SK-MEL-5 (cell line): Measurements from ENCODE around the gene SCN5A. TPM values are rescaled to one million over a fixed set of nuclear protein-coding genes. Genes with fewer than 3 reads are reported as not detected.

Experiments
- DNase-seq: peaks from one replicate; pipeline ENCODE4 v3.0.0-alpha.2; 2016; ENCODE audit warnings: low read depth, low spot score
- in situ Hi-C: cut with HindIII; loops from 2 replicates; pipeline ENCODE4 v1.10.0; 2016; ENCODE audit warnings: low sequenced_read_pairs, high pct_unique_total_duplicates, low pct_unique_long_range_greater_than_20kb
- total RNA-seq: library from RNA; depleted of rRNA; stranded (reverse); fragments of >200 nt; shearing (Covaris generic); gene quantifications from 2 replicates; pipeline ENCODE4 v1.2.3, GENCODE V29; 2014

SCN5A gene
- total RNA-seq, 1 experiment from 2014 or later: 1.0 TPM

DNA sequence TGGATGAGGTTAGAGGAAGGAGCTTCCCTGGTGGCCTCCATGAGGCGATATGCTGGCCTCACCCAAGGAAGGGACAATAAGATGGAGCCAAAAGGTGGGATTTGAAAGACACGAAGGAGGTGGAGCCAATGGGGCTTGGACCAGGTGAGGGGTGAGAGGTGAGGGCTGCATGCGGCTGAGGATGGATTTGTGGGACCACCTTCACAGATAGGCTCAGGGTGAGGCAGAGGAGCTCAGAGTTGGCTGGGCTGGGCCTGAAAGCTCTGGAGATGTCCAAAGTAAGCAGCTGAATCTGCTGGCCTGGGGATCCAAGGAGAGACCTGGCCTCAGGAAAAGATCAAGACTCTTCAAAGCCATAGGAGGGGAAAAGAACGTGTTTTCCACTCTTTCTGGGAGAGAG is 103.5 kb downstream of the SCN5A start:
- DNase-seq: no peak
- in situ Hi-C loops: no loop called here

GRCh38 chr3:38545550-38545949 is 103.9 kb downstream of the SCN5A start:
- in situ Hi-C loops: no loop called here
- no peak for DNase-seq

- in situ Hi-C loops: no loop called here
- DNase-seq: no peak
Observed at GRCh38 chr3:38544926-38545325, 104.6 kb downstream of the SCN5A start.

- in situ Hi-C loops: no loop called here
- DNase-seq: no peak
Observed at GRCh38 chr3:38543586-38543985, 105.9 kb downstream of the SCN5A start.

DNA sequence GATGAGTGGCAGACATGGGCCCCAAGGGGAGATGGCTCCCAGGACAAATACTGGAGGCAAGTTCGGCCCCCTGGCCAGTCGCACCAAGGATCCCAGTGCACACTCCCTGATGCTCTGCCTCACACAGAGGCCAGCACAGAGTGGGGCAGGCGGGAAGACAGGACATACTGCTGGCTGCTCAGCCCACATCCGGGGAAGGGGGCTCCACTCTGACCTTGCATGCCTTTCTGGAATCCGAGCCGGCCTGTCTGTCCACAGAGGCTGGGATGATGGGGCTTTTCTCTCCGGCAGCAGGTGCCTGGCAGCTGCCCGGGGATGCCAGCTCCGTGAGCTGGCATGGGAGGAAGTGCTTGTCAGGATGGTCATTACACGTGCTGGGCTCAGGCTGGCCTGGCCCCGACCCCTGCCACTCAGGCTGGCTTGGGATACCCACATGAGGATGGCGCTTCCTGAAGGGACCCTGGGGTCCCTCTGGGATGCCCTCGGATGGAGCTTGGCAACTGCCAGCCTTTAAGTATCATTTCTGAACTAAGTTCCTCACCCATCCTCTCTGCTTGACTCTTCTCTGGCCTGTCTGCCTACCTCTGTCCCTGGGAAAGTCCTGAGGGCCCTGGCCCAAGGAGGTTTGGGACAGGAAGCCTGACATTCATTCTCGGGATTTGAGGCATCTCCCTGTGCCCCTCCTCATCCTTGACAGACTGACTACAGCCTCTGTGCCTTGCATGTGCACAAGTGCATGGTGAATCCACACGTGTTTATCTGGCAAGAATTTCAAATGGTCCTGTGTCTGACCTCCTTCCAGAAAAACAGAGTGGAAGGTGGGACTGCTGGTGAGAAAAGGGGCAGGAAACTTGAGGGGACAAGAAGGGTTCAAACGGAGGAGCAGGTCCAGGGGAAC is 106.8 kb downstream of the SCN5A start:
- DNase-seq: no peak
- in situ Hi-C loops: no loop called here

GRCh38 chr3:38541806-38542205 is 107.7 kb downstream of the SCN5A start:
- no peak for DNase-seq
- in situ Hi-C loops: no loop called here

DNA sequence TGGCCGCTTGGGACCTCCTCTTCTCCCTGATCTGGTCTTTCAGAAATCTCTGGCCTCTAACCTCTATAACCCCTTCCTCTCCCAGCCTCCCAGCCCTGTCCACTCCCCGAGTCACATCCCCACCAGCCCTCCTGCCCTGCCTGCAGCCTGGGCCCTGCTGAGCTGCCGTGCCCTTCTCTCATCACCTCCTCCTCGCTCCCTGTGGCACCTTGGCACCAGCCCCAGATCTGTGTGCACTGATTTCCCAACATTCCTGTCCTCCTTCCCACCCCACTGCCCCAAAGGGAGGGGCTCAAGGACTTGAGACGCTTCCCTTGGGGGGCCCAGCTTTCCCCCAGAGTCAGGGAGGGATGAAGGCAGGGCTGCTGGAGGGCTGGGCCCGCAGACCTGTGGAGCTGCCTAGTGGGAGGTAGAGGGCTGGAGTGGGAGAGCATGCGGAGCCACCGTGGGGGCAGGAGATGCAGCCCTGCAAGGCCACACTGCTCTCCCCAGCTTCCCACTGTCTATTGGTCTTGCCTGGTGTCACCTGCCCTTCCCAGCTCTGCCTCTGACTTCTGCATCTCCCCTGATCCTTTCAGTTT is 110.6 kb downstream of the SCN5A start:
- in situ Hi-C loops: no loop called here
- no peak for DNase-seq

- DNase-seq: no peak
- in situ Hi-C loops: no loop called here
Observed at GRCh38 chr3:38536671-38537070, 112.8 kb downstream of the SCN5A start.

DNA sequence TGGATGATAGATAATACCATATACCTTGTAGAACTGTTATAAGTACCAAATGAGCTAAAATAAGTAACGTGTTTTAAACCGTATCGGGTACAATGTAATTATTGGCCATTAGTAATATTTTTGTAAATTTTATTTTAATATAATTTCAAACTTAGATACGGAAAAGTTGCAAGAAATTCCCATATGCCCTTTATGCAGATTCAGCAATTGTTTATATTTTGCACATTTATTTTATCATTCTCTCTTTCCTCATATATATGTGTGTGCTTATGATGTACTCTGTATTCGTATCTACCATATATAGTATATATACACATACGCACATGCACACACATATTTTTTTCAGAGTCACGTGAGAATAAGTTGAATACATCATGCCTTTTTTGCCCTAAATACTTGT is 114.9 kb downstream of the SCN5A start:
- no peak for DNase-seq
- in situ Hi-C loops: no loop called here

DNA sequence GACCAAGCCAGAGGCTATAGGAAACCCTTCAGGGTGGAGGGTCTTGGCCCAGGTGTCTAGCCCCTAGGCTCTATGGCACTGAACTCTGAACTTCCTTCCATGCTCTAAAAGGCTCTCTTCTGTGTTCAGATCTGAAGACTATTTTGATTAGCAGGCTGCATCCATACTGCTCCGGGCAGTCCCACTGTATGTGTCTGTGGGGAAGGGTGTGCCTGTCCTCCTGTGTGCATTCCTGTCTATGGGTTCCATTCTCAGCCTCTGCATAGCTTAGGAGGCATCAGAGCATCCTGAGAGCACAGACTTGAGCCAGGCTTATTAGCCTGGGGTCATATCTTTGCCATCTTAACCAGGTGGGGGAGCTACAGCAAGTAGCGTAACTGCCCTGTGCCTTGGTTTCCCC is 115.3 kb downstream of the SCN5A start:
- DNase-seq: no peak
- in situ Hi-C loops: no loop called here

DNA sequence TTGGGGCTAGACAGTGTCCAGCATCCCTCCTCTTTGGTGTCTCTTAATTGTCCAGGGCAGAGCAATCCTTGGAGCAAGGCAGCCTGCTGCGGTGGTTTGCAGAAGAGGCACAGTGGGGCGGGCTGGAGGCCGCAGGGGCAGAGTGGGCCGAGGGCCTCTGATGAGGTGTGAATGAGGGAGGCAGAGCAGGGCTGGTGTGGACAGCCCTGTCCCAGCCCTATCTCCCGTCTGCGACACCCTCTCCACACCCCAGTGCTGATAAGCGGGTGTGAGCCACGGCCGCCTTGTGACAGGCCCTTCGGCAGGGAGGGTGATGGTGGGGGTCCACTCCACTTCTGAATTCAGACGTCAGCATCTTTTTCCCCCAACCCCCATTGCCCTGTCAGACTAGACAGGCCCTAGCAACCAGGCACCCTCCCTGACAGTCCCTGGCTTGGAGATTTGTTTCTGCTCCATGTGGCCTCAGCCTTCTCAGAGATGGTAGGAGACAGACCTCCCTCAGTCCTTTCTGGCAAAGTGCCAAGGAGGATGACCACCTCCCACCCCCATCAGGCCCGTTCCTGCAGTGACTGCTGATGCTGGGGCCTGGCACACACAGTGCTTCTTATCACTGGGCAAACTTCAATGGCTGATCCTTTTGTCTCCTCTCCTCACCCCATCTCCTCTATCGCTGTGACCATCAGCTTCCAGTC is 116.1 kb downstream of the SCN5A start:
- DNase-seq: no peak
- in situ Hi-C loops: no loop called here

GRCh38 chr3:38532529-38532928 is 117.0 kb downstream of the SCN5A start:
- no peak for DNase-seq

DNA sequence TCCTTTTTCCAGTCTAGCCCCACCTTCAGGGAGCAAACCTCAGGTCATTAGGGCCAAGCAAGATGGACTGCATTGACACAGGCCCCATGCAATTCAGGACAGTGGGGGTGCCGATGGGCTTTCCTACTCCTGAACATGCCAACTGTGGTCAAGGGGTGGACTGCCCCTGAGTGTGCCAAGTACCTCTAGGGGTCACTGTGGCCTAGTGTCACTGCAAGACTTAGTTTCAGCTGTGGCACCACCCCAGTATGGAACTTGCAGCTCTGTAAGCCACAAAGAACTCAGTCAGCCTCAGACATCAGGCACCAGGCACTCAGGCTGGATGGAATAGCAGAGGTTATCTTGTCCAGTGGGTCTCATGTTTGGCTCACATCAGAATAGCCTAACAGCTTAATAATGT is 121.0 kb downstream of the SCN5A start:
- in situ Hi-C loops: no loop called here
- DNase-seq: peak; percentile 41

More at GRCh38 chr3:38532529-38532928, 117.0 kb downstream of the SCN5A start:
- in situ Hi-C loops: no loop called here

- no peak for DNase-seq
- in situ Hi-C loops: no loop called here
Observed at GRCh38 chr3:38526792-38527191, 122.7 kb downstream of the SCN5A start.

- DNase-seq: no peak
- in situ Hi-C loops: loop anchor here (25.0 kb wide), 1 partner anchor 138 kb away; no protein-coding TSS in a partner anchor
Observed at GRCh38 chr3:38524141-38524739, 125.2 kb downstream of the SCN5A start.

DNA sequence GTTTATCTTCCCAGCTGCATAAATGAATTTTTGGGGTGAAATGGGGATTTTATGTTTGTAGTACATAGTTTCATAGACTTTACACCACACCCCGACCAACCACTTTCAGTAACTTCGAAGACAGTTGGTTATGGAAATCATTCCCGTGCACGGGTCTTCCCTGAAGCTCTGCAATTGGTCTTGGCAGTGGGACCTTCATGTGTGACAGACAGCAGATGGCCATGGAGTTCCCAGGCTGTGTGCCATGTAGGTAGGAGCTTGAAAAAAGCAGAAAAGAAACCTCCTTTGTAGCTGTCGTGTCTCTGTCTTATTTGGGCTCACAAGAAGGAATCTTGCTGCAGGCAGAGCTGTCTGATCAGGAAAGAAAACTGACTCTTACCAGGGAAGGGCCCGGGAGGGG is 127.5 kb downstream of the SCN5A start:
- in situ Hi-C loops: loop anchor here (25.0 kb wide), 1 partner anchor 140 kb away; no protein-coding TSS in a partner anchor
- no peak for DNase-seq

- in situ Hi-C loops: loop anchor here (25.0 kb wide), 1 partner anchor 141 kb away; no protein-coding TSS in a partner anchor
- DNase-seq: peak; percentile 75
Observed at GRCh38 chr3:38521391-38521987, 128.0 kb downstream of the SCN5A start.

- DNase-seq: no peak
- in situ Hi-C loops: loop anchor here (25.0 kb wide), 1 partner anchor 143 kb away; no protein-coding TSS in a partner anchor
Observed at GRCh38 chr3:38519651-38520050, 129.8 kb downstream of the SCN5A start.
